NCI-H2029 treated with DMSO at 0.1 percent for 48 hours (cell line): ENCODE results near the gene TMEM114.
A peak's percentile ranks its signal among the peaks of the same experiment; 100 is the strongest.

ENCODE experiments used
- DNase-seq: peaks from one replicate; lab custom pipeline; 2025; lab: John Stamatoyannopoulos, UW

The TMEM114 gene

GRCh38 chr16:8548166-8548565 lies 42.1 kb downstream of the TMEM114 start:
- peak; percentile 27 for DNase-seq

GRCh38 chr16:8547762-8548161 lies 42.5 kb downstream of the TMEM114 start:
- no peak for DNase-seq

GRCh38 chr16:8544406-8544805 lies 45.9 kb downstream of the TMEM114 start:
- no peak for DNase-seq

DNA sequence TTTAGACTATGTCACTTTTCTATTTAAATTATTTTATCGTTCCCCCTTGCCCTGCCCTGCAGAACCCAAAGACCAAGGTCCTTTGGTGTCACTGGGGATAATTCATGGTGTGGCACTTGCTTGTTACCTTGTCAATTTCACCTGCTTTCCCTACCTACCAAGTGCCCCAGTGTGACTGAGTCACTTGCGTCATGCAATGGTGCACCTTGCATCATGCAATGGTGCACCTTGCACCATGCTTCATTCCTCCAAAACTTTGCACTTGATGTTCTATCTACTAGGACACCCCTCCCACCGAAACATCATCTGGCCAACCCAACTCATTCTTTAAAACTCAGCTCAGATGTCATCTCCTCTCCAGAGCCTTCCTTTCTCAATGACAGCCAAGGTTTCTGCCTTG lies 47.1 kb downstream of the TMEM114 start:
- DNase-seq, result no peak

- no peak for DNase-seq
These were observed 47.9 kb downstream of the TMEM114 start for GRCh38 chr16:8542393-8542792.

DNA sequence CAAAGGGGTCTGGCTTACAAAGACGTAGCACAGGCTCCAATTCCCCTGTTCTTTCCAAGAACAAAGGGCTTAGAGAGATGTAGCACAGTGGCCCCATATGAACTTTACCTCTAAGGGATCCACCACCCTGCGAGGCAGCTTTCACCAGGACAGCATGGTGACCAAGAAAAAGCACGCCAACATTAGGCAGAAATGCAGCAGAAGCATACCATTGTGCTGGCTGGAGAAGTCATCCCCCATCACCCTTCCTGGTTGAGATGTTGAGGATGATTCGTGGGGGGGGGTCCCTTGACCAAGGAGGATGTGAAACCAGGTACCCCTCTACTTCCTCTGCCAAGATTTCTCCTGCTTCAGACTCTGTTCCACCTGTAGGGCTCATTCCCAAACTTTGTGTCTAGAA lies 48.4 kb downstream of the TMEM114 start:
- DNase-seq, result no peak

- DNase-seq, result no peak
These were observed 52.5 kb downstream of the TMEM114 start for GRCh38 chr16:8537691-8538342.

DNA sequence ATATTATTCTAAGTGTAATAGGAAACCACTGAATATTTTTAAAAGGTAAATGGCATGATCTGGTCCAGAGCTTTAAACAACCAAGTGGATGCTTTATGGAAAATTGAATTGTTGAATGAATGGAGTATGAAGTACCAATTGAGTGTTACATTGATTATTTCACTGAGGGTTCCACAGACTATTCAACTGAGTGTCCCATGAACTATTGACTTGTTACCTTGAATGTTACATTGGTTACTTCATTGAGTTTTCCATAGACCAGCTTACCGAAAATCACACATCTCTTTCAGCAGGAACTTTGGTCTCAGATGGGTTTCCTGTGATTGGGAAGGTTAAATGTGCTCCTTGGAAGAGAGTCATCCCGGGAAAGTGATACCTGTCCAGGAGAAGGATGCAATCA lies 56.8 kb downstream of the TMEM114 start:
- DNase-seq, result no peak

- DNase-seq, result no peak
These were observed 59.4 kb downstream of the TMEM114 start for GRCh38 chr16:8530752-8531384.

GRCh38 chr16:8528471-8528870 lies 61.8 kb downstream of the TMEM114 start:
- no peak for DNase-seq

- DNase-seq, result no peak
These were observed 66.4 kb downstream of the TMEM114 start for GRCh38 chr16:8523932-8524331.

- no peak for DNase-seq
These were observed 67.6 kb downstream of the TMEM114 start for GRCh38 chr16:8522757-8523156.

- DNase-seq, result no peak
These were observed 70.7 kb downstream of the TMEM114 start for GRCh38 chr16:8519643-8520042.
